Right renal cortex interstitium (tissue), 3 donors: ENCODE data around the gene ELL3. TPM values are rescaled to one million over a fixed set of nuclear protein-coding genes. Genes with fewer than 3 reads are reported as not detected.
A peak's percentile ranks its signal among the peaks of the same experiment; 100 is the strongest.

Experiments used
- DNase-seq, 3 donors: peaks; one replicate each; pipeline ENCODE4 v3.0.0-alpha.2; 2013; ENCODE audit warnings: low read depth in 3 of 3, low spot score in 2 of 3
- polyA plus RNA-seq, 3 donors: library from polyadenylated mRNA; unstranded; fragments of 120-200 nt; gene quantifications; one replicate each; pipeline ENCODE4 v1.2.1, GENCODE V29; 2013; ENCODE audit not compliant: insufficient read length in 3 of 3

ELL3 gene
- polyA plus RNA-seq, 3 donors: 3.9 to 4.6 (median 4.1) TPM

DNA sequence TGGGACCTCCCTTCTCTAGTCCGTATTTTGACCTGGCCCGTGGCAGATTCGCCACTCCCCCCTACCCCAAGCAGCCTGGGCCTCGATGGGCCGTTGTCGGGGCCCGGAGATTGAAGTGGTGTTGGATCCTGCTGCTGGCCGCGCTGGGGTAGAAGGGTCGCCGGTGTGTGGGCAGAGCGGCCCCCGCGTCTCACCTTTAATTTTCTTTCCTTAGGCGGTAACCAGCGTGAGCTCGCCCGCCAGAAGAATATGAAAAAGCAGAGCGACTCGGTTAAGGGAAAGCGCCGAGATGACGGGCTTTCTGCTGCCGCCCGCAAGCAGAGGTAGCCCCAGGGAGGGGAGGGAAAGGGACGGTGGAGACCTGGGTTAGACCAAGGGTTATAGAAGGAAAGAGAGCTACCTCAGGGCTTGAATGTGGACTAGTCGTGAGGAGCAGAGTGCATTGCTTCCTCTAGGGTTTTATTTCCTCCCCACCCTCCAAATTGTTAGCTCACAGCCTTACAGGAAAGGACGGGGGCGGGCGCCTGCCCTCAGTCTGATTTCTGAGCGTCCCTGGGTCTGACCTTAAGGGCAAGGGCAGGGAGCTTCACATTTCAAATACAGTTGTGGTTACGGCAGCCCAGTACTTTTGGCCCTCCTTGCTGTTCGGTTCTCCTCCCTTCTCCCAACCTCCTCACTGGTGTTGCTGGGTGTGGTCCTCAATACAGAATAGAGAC, 16.2 kb upstream of the ELL3 start:
- DNase-seq: no peak

DNA sequence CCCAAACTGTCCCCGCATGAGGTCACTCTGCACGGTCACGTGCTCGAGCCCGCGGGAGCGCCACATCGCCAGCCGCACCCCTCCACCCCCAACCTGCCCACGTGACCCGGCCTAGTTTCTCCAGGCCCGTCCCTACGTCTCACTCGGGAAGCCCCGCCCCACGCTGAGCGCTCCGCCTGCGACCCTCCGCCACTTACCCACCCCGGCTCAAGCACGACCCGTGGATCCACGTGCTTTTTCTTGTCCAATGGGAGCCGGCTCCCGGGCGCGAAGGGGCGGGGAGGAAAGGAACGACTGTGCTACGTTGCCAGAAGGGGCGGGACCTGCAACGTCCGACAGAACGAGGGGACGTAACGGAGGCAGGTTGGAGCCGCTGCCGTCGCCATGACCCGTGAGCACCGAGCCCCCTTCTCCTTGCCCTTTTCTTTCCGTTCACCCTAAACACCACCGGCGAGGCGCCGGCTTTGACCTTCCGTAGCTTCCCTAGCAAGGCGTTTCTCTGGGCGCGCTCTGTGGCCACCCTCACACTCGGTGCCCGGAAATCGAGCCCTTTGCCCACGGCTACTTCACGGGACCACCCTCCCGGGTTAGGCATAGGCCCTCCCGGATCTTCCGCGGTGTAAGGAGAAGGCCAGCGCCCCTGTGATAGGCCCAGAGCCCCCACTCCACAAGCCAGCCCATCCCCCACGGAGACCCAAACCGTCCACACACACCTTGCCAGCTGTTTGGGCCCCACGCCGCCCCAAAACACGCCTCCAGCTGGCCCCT, 15.4 kb upstream of the ELL3 start, which contains the start of gene SERF2:
Gene SERF2, plus strand, starts transcription at position 328 of the 768 bp plus-strand sequence. Its CDS starts 57 bp downstream, at position 385.
- peak; percentile 96 to 98 (median 97) for DNase-seq

DNA sequence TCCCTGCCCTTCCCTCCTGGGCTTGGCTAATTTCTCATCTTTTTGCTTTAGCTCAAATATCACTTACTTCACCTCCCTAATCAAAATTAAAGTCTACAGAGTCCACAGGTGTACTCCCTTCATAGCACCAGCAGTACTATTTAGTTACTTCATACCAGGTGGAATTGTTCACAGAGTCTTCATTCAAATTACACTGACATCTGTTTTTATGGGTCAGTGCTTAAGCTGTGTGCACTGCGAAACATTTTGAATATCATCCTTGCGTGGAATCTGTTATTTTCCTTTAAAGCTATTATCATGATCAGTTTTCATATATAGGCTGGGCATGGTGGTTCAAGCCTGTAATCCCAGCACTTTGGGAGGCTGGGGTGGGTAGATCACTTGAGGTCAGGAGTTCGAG, 12.6 kb upstream of the ELL3 start:
- no peak for DNase-seq

DNA sequence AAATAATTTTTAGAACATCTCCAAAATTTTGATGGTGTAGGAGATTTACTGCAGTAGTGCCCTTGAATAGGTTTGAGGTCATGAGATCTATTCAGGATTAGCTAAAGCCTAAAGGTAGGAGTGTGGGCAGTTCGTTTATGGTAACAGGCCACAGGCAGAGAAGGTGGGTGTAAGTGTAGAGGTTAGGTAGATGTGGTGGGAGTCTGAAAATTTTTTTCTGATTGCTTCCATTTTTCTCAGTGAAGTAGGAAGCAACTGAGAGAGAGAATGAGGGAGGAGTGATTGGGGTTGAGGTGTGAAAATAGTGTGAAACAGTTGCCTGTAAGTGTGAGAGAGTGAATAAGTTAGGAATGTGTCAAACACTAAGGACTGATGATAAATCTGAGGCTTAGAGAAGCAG, 2.2 kb upstream of the ELL3 start:
- no peak for DNase-seq

DNA sequence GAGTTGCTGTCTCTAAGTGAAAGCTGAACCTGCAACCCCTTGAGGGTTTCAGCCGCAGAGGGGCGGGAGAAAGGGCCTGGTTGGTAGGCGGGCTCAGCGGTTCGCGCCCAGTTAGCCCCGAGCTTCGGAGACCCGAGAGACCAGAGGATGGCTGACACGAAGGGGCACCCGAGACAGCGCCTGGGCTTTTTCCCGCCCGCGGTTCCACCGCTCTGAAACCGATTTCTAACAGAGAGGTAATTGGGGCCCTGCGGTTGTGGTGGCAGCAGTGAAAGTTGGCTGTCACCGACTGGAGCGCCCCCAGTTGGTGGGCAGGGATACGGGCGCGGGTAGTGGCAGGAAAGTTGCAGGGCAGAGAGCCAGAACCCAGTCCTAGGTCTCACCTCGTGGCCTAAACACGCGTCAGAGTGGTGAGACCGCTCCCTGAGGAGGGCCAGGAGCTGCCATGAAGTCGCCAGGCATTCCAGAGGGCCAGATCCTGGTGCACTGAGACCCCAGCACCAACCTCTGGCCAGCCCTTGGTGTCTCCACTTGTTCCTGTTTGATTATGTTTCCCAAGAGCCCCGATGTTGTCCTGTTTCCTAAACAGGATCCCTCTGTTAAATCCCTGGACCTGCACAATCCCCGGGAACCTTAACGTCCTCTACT, 625 bp upstream of the ELL3 start:
- no peak for DNase-seq

DNA sequence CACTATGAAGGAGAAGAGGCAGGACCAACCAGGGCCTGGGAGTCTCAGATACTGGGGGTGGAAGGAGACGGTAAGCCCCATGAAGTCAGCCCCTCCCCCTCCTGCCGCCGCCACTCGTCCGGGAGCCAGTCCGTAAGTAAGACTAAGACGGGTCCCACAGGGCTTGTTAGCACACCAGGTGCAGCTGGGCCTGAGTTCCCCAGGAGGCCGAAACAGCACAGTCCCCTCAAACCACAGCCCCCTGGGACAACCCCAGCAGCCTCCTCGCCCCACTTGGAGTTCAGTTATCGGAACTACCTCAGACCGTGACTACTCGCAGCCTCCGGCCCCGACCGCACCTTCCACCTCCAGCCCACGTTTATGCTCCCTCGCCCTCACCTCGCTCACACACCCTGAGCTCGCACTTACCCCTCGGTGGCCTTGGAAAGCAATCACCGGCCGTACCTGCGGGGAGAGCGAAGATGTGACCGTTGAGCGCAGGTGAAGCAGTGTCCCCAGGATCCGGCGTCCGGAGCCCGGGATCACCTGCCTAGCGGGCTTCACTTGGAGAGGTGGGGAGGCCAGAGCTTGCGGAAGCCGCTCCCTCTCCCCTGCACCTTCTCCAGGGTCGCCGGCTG, 557 bp downstream of the ELL3 start:
- DNase-seq: no peak

DNA sequence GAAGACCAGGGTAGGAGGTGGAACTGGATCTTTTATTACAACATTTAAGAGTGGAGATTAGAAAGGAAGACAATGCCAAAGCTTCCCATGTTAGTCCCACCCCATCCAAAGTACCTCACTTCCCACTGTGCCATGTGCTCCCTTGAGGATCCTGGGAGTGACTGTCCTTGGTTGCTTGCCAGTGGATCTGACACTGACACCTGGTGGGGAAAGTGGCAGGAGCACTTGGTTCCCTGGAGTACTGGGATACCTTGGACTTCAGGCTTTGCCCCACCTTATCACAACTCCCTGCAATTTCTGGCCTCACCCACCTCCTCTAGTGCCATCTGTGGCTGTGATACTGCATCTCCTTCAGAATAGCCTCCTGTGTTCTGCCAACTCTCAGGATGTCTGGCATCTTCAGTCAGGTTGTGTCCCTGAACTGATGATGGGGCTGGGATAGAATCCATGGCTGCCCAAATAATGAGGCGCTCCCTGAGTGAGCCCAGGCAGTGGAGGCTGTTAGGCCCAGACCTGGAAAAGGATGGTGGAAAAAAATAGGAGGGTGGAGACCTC, 1.3 kb downstream of the ELL3 start:
- no peak for DNase-seq

DNA sequence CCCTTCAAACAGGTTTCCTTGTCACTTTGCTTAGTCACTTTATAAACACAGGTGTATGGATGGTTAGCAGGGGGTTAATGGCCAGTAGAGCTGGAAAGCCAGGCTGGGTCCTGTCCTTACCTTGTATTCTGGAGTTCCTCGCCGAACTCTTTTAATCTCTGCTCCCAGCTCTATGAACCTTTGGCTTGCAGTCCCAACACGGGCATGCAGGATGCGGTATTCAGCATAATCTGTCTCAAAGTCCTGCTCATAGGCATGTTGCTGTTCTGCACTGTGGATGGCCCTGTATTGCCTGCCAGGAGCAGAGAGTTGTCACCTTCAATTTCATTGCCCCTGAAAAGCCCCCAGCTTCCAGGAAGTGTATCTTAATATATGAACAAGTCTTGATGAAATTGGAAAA, 2.7 kb downstream of the ELL3 start:
- DNase-seq: no peak

DNA sequence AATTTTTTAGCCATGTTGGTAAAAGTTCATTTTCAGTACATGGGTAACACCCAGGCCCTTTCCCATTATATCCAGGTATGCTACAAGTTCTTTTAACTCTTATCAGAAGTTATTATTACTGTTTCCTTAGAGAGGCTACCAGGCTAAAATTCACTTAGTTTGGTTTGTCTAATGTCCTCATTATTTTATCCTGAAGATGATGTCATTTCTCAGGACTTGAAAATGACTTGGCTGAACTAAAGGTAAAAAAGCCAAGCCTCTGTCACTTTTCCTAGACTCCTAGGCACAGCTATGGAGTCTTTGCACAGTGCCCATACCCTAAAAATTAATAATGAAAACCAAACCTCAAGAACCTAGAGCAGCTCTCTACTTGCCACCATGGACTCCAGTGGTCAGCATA, 4.1 kb downstream of the ELL3 start:
- DNase-seq: no peak

DNA sequence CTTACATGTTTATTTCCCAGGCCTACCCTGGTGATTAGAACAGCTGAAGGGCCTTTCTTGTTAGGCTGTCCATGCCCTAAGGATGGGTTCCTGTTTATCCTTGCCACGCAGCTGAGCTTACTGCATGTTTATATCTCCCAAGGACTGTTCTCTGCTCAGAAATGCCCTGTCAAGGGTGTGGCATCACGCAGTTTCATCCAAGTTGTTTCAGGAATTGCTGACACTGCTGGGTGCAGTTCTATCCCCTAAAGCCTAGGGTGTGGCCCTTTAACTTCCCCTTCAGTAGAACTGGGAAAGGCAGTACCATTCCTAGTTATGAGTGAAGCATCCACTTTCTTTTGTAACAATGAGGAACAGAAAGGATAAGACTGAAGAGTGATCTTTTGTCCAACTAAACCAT, 5.0 kb downstream of the ELL3 start:
- DNase-seq: no peak

DNA sequence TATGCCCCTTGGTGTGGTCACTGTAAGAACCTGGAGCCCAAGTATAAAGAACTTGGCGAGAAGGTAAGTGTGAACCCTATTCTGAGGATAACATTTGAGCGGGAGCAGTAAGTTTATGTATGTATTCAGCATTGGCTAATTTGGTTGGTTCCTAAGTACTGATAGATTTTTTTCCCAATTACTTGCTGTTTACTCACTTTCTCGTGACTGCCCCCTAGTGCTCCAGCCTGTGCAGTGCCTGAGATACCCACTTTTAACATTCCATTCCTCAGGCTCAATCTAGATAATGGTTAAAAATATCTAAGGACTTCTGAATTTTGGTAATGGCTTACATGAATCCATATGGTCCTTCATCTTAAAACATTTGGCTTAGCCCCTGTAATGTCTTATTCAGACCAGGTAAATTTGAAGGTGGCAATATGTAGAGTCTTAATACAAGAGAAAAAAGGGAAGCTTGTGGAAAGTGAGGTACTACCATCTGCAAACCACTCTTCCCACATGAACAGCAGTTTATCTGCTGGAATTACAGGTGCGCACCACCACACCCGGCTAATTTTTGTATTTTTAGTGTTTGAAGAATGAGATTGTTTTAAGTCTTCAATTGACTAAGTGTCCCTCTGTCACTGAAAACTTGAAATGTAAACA, 7.1 kb downstream of the ELL3 start:
- peak in 1 of 3 donors; percentile 23 for DNase-seq

DNA sequence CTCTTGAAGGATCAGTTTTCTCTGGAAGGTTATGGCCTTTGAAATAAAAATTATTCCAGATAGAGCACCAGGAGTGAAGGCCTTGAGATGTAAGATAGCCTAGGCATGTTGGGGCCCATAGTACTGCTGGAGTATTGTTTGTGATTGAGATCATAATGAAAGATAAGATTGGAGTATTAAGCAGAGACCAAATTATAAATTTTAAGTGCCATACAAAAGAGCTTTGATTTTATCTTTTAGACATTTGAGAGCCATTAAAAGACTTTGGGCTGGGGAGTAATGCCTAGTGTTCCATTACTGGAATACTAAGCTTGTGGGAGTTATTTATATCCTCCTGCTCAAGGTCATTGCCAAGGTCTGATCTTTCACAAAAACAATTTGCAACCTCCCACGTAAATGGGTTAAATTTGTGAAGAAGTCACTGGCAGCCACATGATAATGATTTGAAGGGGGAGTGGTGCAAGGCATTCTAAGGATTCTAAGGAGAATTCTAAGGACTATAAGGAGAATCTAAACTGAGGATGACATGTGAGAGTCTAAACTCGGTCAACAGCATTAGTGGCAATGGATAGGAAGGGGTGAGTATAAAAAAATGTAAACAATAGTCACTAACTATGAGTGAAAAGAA, 12.8 kb downstream of the ELL3 start:
- DNase-seq: no peak

DNA sequence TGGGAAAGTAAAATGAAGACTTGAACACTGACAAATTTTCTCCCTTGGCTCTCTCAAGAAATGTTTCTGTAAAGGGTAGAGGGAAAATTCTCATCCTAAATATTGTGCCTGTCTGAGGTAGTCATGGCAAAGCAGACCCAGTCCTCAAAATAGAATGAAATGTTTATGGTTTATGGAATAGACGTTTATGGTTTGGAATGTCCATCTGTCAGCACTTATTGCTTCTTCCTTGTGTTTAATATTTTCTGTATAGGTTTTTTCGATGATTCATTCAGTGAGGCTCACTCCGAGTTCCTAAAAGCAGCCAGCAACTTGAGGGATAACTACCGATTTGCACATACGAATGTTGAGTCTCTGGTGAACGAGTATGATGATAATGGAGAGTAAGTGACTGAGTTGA, 13.9 kb downstream of the ELL3 start:
- no peak for DNase-seq

DNA sequence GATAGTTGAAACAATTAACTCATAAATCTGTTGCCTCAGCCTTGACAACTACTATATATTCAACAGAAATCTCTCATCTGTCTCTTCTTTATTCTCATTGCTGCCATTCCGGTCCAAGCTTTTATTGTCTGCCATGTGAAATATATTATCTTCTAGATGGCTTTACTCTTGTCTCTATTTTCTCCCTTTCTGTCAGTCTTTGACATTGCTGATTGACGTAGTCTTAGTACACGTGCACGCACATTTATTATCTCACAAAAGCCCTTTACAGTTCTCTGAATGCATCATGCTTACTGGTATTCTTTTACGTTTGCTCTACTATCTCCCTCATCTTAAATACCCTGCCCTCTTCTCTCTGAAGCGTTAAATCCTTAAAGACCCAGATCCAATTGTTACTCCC, 24.9 kb downstream of the ELL3 start:
- DNase-seq: no peak

DNA sequence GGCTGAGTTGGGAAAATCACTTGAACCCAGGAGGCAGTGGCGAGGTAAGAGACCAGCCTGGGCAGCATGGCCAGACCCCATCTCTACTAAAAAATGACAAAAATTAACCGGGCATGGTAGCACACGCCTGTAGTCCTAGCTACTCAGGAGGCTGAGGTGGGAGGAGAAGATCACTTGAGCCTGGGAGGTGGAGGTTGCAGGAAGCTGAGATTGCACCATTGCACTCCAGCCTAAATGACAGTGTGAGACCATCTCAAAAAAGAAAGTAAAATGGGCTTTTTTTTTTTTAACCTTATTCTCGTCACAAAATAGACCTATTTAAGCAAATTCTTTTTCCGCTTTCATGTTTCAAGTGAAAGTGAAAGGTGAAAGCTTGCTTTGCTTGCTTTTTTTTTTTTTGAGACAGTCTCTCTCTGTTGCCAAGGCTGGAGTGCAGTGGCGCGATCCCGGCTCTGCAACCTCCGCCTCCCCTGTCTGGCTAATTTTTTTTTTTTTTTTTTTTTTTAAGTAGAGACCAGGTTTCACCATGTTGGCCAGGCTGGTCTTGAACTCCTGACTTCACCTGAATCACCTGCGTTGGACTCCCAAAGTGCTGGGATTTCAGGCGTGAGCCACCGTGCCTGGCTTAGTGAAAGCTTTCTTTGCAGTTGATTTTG, 26.9 kb downstream of the ELL3 start:
- no peak for DNase-seq

DNA sequence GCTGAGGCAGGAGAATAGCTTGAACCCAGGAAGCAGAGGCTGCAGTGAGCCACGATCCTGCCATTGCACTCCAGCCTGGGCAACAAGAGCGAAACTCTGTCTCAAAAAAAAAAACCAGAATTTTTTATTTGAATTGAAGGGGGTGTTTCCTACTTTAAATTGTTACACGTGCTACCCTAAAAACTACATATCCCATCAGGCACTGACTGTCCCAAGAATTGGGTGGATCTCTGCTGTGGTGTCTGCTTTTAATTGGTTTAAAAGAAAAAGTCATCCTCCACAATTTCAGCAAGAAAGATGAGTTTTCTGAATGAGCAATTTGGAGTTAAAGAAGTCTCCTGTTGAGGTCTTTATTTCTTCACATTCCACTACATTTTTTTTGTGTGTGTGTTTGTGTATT, 28.4 kb downstream of the ELL3 start:
- no peak for DNase-seq

DNA sequence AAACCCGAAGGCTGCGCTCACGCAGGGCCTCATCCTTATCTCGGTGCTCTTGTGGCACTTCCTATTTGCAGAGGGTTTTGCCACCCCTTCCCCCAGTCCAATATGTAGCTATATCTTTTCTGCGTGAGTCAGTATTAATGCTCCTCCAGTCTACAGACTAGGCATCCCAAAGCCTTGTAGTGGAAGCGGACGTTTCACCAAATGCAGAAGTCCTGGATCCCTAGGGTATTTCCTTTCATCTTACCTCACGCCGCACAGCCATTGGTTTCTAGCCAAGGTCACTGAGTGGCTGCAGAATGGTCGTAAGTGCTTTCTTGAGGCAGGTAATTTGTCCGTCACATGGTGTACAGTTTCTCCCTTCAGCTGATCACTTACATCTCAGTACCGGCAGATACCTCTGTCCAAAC, 29.9 kb downstream of the ELL3 start:
- peak; percentile 6 to 20 (median 17) for DNase-seq

DNA sequence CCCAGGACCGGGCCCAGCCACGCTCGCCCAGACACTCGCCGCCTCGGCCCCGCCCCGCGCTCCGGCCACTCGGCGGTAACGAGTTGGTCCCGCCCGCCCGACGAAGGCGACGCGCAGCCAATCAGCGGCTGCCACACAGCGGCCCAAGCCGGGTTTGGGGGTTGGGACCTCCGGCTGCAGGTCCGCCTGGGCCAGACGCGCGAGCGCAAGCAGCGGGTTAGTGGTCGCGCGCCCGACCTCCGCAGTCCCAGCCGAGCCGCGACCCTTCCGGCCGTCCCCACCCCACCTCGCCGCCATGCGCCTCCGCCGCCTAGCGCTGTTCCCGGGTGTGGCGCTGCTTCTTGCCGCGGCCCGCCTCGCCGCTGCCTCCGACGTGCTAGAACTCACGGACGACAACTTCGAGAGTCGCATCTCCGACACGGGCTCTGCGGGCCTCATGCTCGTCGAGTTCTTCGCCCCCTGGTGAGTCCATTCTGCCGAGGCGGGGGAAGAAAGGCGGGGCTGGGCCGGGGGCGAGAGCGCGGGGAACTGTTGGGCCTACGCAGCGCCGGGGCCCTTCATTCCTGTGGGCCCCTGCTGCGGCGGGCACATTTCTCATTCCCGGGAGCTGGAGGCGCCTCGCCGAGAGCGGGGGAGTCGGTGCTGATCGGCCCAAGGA, 30.4 kb downstream of the ELL3 start, which contains the start of gene PDIA3:
Gene PDIA3, plus strand, starts transcription at position 194 of the 658 bp plus-strand sequence. Its CDS starts 102 bp downstream, at position 296.
- peak; percentile 77 to 84 (median 81) for DNase-seq

DNA sequence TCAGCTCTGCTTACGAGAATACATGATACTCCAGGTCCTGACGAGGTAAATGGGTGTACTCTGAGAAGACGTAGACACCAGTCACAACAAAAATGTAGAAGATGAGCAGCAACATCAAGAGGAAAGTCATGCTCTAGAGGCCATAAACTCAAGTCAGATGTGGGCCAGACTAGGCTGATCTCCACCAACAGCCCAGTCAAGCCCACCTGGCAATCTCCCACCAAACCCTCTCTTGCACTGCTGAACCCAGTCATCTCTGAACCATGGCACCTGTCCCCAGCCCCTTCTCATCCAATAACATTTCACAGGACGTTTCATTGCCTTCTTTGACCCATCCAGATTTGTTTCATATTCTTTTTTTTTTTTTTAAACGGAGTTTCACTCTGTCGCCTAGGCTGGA, 41.4 kb downstream of the ELL3 start:
- DNase-seq: no peak
